ENCODE results near the gene GPR183. TPM values are rescaled to one million over a fixed set of nuclear protein-coding genes. Genes with fewer than 3 reads are reported as not detected.

GPR183 gene
- total RNA-seq, 1 donor from 2014 or later, result 4.9 TPM

DNA sequence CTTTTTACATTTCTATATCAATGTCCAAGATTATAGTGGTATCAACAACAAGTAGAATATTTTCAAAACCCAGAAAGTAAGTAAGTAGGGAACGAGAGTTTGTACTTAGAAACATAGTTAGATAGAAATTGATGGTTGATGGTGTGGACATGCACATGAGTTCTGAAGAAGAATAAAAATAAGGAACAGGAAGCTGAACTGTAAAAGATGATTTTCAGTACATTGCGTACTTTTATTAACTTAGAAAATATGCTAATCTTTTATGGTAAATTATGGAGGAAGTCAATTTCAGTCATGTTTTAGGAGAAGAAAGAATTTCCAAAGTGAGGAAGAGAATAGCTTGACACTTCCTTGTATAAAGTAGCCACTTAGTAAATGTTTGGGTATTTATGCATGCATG lies 36.7 kb downstream of the GPR183 start:
- Histone ChIP-seq H3K79me2 (ENCODE audit: insufficient read depth, low read length) (peaks cover 4% of the 10 kb centered on the region), H3K4me1 (ENCODE audit: insufficient read depth, low read length) (peaks cover 6% of the 10 kb centered on the region), H4K20me1 (ENCODE audit: insufficient read depth, low read length) (peaks cover 14% of the 10 kb centered on the region), H3K9ac (ENCODE audit: low read length) (no peak overlapping the region), H3K27me3 (ENCODE audit: insufficient read depth, low read length) (no peaks in the 10 kb centered on the region), H3K9me3 (ENCODE audit: insufficient read depth, low read depth, low read length) (no peaks in the 10 kb centered on the region), H3K4me2 (ENCODE audit: low read length) (no peak overlapping the region), H3K4me3 (ENCODE audit: insufficient read depth, low read depth, low read length) (no peak overlapping the region), H3K36me3 (ENCODE audit: insufficient read depth, low read length) (no peaks in the 10 kb centered on the region), H3K27ac (ENCODE audit: low read depth, low read length) (no peak overlapping the region), H2AFZ (ENCODE audit: low read depth, low read length) (no peak overlapping the region)
- Mint-ChIP-seq H3K9me3 (ENCODE audit: unreplicated experiment) (no peaks in the 10 kb centered on the region), H3K27me3 (ENCODE audit: low read depth, unreplicated experiment) (no peaks in the 10 kb centered on the region), H3K36me3 (ENCODE audit: low read depth, unreplicated experiment) (no peaks in the 10 kb centered on the region), H3K27ac (ENCODE audit: unreplicated experiment) (no peak overlapping the region), H3K4me1 (ENCODE audit: low read depth, unreplicated experiment) (peaks cover 5% of the 10 kb centered on the region), H3K4me3 (ENCODE audit: unreplicated experiment) (no peak overlapping the region)
- DNase-seq (ENCODE audit: low read depth) (no peak), FAIRE-seq (no peak)
- no peak for TF ChIP-seq EZH2 (IDR thresholded peaks at IDR 0.05; ENCODE audit: insufficient read depth, low read length)
- TF ChIP-seq, protein P1, sequence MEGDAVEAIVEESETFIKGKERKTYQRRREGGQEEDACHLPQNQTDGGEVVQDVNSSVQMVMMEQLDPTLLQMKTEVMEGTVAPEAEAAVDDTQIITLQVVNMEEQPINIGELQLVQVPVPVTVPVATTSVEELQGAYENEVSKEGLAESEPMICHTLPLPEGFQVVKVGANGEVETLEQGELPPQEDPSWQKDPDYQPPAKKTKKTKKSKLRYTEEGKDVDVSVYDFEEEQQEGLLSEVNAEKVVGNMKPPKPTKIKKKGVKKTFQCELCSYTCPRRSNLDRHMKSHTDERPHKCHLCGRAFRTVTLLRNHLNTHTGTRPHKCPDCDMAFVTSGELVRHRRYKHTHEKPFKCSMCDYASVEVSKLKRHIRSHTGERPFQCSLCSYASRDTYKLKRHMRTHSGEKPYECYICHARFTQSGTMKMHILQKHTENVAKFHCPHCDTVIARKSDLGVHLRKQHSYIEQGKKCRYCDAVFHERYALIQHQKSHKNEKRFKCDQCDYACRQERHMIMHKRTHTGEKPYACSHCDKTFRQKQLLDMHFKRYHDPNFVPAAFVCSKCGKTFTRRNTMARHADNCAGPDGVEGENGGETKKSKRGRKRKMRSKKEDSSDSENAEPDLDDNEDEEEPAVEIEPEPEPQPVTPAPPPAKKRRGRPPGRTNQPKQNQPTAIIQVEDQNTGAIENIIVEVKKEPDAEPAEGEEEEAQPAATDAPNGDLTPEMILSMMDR (IDR thresholded peaks at IDR 0.05; ENCODE audit: insufficient read depth, low read depth, low read length), result no peak

DNA sequence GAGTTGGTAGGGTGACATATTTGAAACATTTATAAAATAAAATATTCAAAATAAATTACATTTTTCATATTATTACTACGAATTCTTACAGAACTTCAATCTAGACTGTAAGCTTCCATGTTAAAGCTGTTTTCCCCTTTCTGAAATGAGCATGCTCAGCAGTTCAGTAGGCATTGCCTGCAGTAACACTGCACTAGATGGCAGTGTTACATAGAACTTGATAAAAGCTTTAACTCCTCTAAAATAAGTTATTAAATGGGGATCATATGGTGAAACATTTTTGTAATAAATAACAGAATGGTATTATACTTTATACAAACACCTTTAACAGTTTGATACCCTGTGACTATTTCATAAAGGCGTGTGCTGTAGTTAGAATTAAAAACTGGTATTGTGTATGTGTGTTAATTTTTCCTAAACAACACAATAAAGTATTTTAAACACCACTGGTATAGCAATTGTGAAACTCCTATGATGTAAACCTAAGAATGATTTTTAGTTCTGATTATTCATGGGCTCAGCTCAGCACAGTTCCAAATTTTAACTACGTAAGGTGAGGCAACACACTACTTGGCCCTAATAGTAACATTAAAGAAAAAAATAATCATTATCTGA lies 37.5 kb downstream of the GPR183 start:
- H3K9ac ChIP-seq (ENCODE audit: low read length), result no peak overlapping the region
- H3K27ac ChIP-seq (ENCODE audit: low read depth, low read length), result no peak overlapping the region
- Mint-ChIP-seq H3K4me3 (ENCODE audit: unreplicated experiment) (no peak overlapping the region), H3K36me3 (ENCODE audit: low read depth, unreplicated experiment) (no peaks in the 10 kb centered on the region), H3K27me3 (ENCODE audit: low read depth, unreplicated experiment) (no peaks in the 10 kb centered on the region), H3K4me1 (ENCODE audit: low read depth, unreplicated experiment) (no peaks in the 10 kb centered on the region), H3K27ac (ENCODE audit: unreplicated experiment) (no peak overlapping the region), H3K9me3 (ENCODE audit: unreplicated experiment) (no peaks in the 10 kb centered on the region)
- H4K20me1 ChIP-seq (ENCODE audit: insufficient read depth, low read length), result peaks cover 18% of the 10 kb centered on the region
- peak; percentile 41 for DNase-seq (ENCODE audit: low read depth)
- no peaks in the 10 kb centered on the region for H3K36me3 ChIP-seq (ENCODE audit: insufficient read depth, low read length)
- H3K27me3 ChIP-seq (ENCODE audit: insufficient read depth, low read length), result no peaks in the 10 kb centered on the region
- TF ChIP-seq EZH2 (IDR thresholded peaks at IDR 0.05; ENCODE audit: insufficient read depth, low read length), result no peak
- TF ChIP-seq, protein P1 (IDR thresholded peaks at IDR 0.05; ENCODE audit: insufficient read depth, low read depth, low read length), result peak; percentile 97
- H3K4me2 ChIP-seq (ENCODE audit: low read length), result no peak overlapping the region
- peaks cover 4% of the 10 kb centered on the region for H3K79me2 ChIP-seq (ENCODE audit: insufficient read depth, low read length)
- no peak overlapping the region for H2AFZ ChIP-seq (ENCODE audit: low read depth, low read length)
- FAIRE-seq, result peak; percentile 47
- H3K9me3 ChIP-seq (ENCODE audit: insufficient read depth, low read depth, low read length), result no peaks in the 10 kb centered on the region
- H3K4me3 ChIP-seq (ENCODE audit: insufficient read depth, low read depth, low read length), result no peak overlapping the region
- peaks cover under 1% of the 10 kb centered on the region for H3K4me1 ChIP-seq (ENCODE audit: insufficient read depth, low read length)

DNA sequence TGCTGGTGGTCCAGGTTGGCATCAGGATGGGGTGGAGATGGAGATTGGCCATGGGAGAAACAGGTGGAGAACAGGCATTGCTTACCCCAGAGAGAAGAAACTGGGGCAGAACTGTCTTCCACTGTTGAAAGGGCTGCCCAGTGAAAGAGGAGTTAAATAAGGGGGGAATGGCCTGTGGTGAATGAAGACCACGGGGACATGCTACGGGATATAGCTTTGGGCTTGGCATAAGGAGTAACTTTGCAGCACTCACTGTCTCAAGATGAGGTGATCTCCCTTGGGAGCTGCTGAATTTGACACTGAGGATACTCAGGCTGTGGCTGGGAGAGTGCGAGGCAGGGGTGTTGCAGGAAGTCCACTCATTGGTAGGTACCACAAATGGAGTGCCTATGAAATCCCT lies 38.4 kb downstream of the GPR183 start:
- peaks cover 1% of the 10 kb centered on the region for H3K36me3 Mint-ChIP-seq (ENCODE audit: low read depth, unreplicated experiment)
- Histone ChIP-seq H3K4me1 (ENCODE audit: insufficient read depth, low read length) (no peaks in the 10 kb centered on the region), H3K9ac (ENCODE audit: low read length) (no peak overlapping the region), H3K27me3 (ENCODE audit: insufficient read depth, low read length) (no peaks in the 10 kb centered on the region), H3K4me2 (ENCODE audit: low read length) (no peak overlapping the region), H3K79me2 (ENCODE audit: insufficient read depth, low read length) (peaks cover 4% of the 10 kb centered on the region), H3K27ac (ENCODE audit: low read depth, low read length) (no peak overlapping the region), H4K20me1 (ENCODE audit: insufficient read depth, low read length) (peaks cover 18% of the 10 kb centered on the region), H3K9me3 (ENCODE audit: insufficient read depth, low read depth, low read length) (no peaks in the 10 kb centered on the region), H3K4me3 (ENCODE audit: insufficient read depth, low read depth, low read length) (no peak overlapping the region), H3K36me3 (ENCODE audit: insufficient read depth, low read length) (no peaks in the 10 kb centered on the region), H2AFZ (ENCODE audit: low read depth, low read length) (no peak overlapping the region)
- no peaks in the 10 kb centered on the region for H3K27me3 Mint-ChIP-seq (ENCODE audit: low read depth, unreplicated experiment)
- TF ChIP-seq, protein P1 (IDR thresholded peaks at IDR 0.05; ENCODE audit: insufficient read depth, low read depth, low read length), result no peak
- TF ChIP-seq EZH2 (IDR thresholded peaks at IDR 0.05; ENCODE audit: insufficient read depth, low read length), result no peak
- no peaks in the 10 kb centered on the region for H3K9me3 Mint-ChIP-seq (ENCODE audit: unreplicated experiment)
- no peak overlapping the region for H3K4me3 Mint-ChIP-seq (ENCODE audit: unreplicated experiment)
- no peaks in the 10 kb centered on the region for H3K4me1 Mint-ChIP-seq (ENCODE audit: low read depth, unreplicated experiment)
- H3K27ac Mint-ChIP-seq (ENCODE audit: unreplicated experiment), result no peak overlapping the region
- DNase-seq (ENCODE audit: low read depth), result no peak
- no peak for FAIRE-seq
